H1 (cell line): ENCODE results near the gene NKD2. TPM values are rescaled to one million over a fixed set of nuclear protein-coding genes. Genes with fewer than 3 reads are reported as not detected.

Experiments used
- CTCF ChIA-PET: fragments of 300-600 bp; sonication (Branson Sonifier 250); formaldehyde crosslinking; loops from one replicate; lab custom pipeline; 2021; ENCODE audit not compliant: partially characterized antibody; lab: Charles Lee
- POLR2A ChIA-PET: fragments of 300-600 bp; sonication (Branson Sonifier 250); formaldehyde crosslinking; loops from one replicate; lab custom pipeline; 2021; ENCODE audit warnings: inconsistent platforms; ENCODE audit not compliant: partially characterized antibody; lab: Charles Lee
- DNase-seq, 2 experiments: peaks; one replicate each; pipeline versions ENCODE4 v3.0.0 to v3.0.0-alpha.2; 2010 to 2022; ENCODE audit warnings: low spot score in 2 of 2, low read depth in 1 of 2, mixed read lengths in 1 of 2
- FAIRE-seq: peaks from 2 replicates; lab custom pipeline; 2011; peaks lifted over from hg19 to GRCh38; lab: Jason Lieb, UNC
- H2AFZ ChIP-seq: 2 replicates; pipeline ENCODE4 v1.8.1; 2012; ENCODE audit warnings: low read length, inconsistent platforms
- H2AK5ac ChIP-seq: 2 replicates; pipeline ENCODE4 v1.6.1; 2013; ENCODE audit warnings: low read depth, low read length
- H2BK120ac ChIP-seq: replicated peaks from 2 replicates; pipeline ENCODE3; 2013; ENCODE audit warnings: low read depth, low read length, inconsistent platforms
- H2BK12ac ChIP-seq: 2 replicates; pipeline ENCODE4 v1.6.1; 2013; ENCODE audit warnings: low read depth, low read length
- H2BK15ac ChIP-seq: 2 replicates; pipeline ENCODE4 v1.6.1; 2013; ENCODE audit warnings: low read length
- H2BK20ac ChIP-seq: 2 replicates; pipeline ENCODE4 v1.6.1; 2013; ENCODE audit warnings: low read length
- H2BK5ac ChIP-seq: 2 replicates; pipeline ENCODE4 v1.6.1; 2013; ENCODE audit warnings: low read depth, low read length
- H3K14ac ChIP-seq: 2 replicates; pipeline ENCODE4 v1.6.1; 2013; ENCODE audit warnings: inconsistent platforms; ENCODE audit not compliant: insufficient read length
- H3K18ac ChIP-seq: 2 replicates; pipeline ENCODE4 v1.6.1; 2013; ENCODE audit warnings: low read length; ENCODE audit errors: extremely low read depth
- H3K23ac ChIP-seq: 2 replicates; pipeline ENCODE4 v1.6.1; 2013; ENCODE audit warnings: inconsistent platforms; ENCODE audit not compliant: insufficient read length
- H3K23me2 ChIP-seq: 2 replicates; pipeline ENCODE4 v1.6.1; 2013; ENCODE audit warnings: low read depth, low read length
- H3K27ac ChIP-seq: 2 replicates; pipeline ENCODE4 v1.6.1; 2011; ENCODE audit warnings: low read depth, low read length, inconsistent platforms
- H3K27me3 ChIP-seq, 4 experiments: replicated peaks in 1 of 4; 1 replicate in 1 of 4; 2 replicates in 3 of 4; pipeline versions ENCODE4 v1.6.1 to v1.8.1; 2011 to 2013; ENCODE audit warnings: low read length in 3 of 4, mild to moderate bottlenecking in 3 of 4, inconsistent platforms in 2 of 4, mixed read lengths in 2 of 4, moderate library complexity in 1 of 4; ENCODE audit not compliant: control insufficient read depth in 3 of 4, insufficient read depth in 3 of 4; ENCODE audit errors: extremely low read depth in 1 of 4
- H3K36me3 ChIP-seq, 4 experiments: 2 replicates each; pipeline versions ENCODE4 v1.6.1 to v1.8.1; 2011 to 2013; ENCODE audit warnings: mild to moderate bottlenecking in 4 of 4, low read length in 3 of 4, moderate library complexity in 2 of 4, control low read depth in 1 of 4, inconsistent platforms in 1 of 4; ENCODE audit not compliant: insufficient read depth in 4 of 4, control insufficient read depth in 2 of 4
- H3K4ac ChIP-seq: replicated peaks from 2 replicates; pipeline ENCODE3; 2013; ENCODE audit warnings: low read length, low read depth, mixed read lengths, inconsistent platforms; ENCODE audit not compliant: insufficient read length
- H3K4me1 ChIP-seq, 4 experiments: replicated peaks in 1 of 4; 1 replicate in 1 of 4; 2 replicates in 3 of 4; pipeline versions ENCODE4 v1.6.1 to v1.8.1; 2011 to 2013; ENCODE audit warnings: low read length in 3 of 4, inconsistent platforms in 2 of 4, mixed read lengths in 1 of 4; ENCODE audit not compliant: insufficient read depth in 4 of 4, control insufficient read depth in 3 of 4
- H3K4me2 ChIP-seq, 2 experiments: 2 replicates each; pipeline versions ENCODE4 v1.6.1 to v1.8.1; 2011 to 2013; ENCODE audit warnings: low read depth in 2 of 2, low read length in 2 of 2, control low read depth in 1 of 2, inconsistent platforms in 1 of 2, mild to moderate bottlenecking in 1 of 2; ENCODE audit not compliant: insufficient read depth in 1 of 2
- H3K4me3 ChIP-seq, 4 experiments: fragments of 200-600, 300-600 bp in 1 of 4; sonication (generic), shearing (Covaris generic), sonication (Bioruptor Twin) in 1 of 4; 2 replicates each; pipeline versions ENCODE4 v1.5.1 to v1.8.1; 2011 to 2016; ENCODE audit warnings: low read length in 4 of 4, low read depth in 3 of 4, control low read depth in 2 of 4, inconsistent platforms in 2 of 4, mild to moderate bottlenecking in 2 of 4, mixed read lengths in 1 of 4, moderate library complexity in 1 of 4; ENCODE audit not compliant: insufficient read depth in 2 of 4; ENCODE audit errors: extremely low read depth in 1 of 4
- H3K56ac ChIP-seq: replicated peaks from 2 replicates; pipeline ENCODE3; 2013; ENCODE audit warnings: low read depth, mild to moderate bottlenecking, mixed read lengths, low read length, inconsistent platforms; ENCODE audit not compliant: insufficient read length
- H3K79me1 ChIP-seq: 2 replicates; pipeline ENCODE4 v1.6.1; 2013; ENCODE audit warnings: low read depth, low read length, control low read depth
- H3K79me2 ChIP-seq, 2 experiments: 2 replicates each; pipeline versions ENCODE4 v1.6.1 to v1.8.1; 2012 to 2013; ENCODE audit warnings: low read length in 2 of 2, mild to moderate bottlenecking in 2 of 2, inconsistent platforms in 1 of 2; ENCODE audit not compliant: insufficient read depth in 2 of 2, control insufficient read depth in 1 of 2
- H3K9ac ChIP-seq, 4 experiments: replicated peaks in 1 of 4; 1 replicate in 1 of 4; 2 replicates in 3 of 4; pipeline versions ENCODE4 v1.6.1 to v1.8.1; 2011 to 2013; ENCODE audit warnings: low read depth in 3 of 4, low read length in 3 of 4, control low read depth in 2 of 4, mild to moderate bottlenecking in 2 of 4, moderate library complexity in 2 of 4, inconsistent platforms in 1 of 4; ENCODE audit errors: extremely low read depth in 1 of 4
- H3K9me3 ChIP-seq, 2 experiments: 2 replicates each; pipeline versions ENCODE4 v1.6.1 to v1.8.1; 2012 to 2013; ENCODE audit warnings: mild to moderate bottlenecking in 2 of 2, moderate library complexity in 2 of 2, control low read depth in 1 of 2, inconsistent platforms in 1 of 2, low read depth in 1 of 2, low read length in 1 of 2, mixed read lengths in 1 of 2; ENCODE audit not compliant: insufficient read depth in 2 of 2
- H4K20me1 ChIP-seq, 2 experiments: replicated peaks in 1 of 2; 2 replicates each; pipeline versions ENCODE3 to v1.8.1; 2011 to 2013; ENCODE audit warnings: inconsistent platforms in 2 of 2, low read length in 2 of 2, mild to moderate bottlenecking in 1 of 2; ENCODE audit not compliant: insufficient read depth in 2 of 2, control insufficient read depth in 1 of 2
- H4K5ac ChIP-seq: 2 replicates; pipeline ENCODE4 v1.6.1; 2013; ENCODE audit warnings: low read length, low read depth, mixed read lengths, inconsistent platforms; ENCODE audit not compliant: insufficient read length
- H4K8ac ChIP-seq: 2 replicates; pipeline ENCODE4 v1.8.0; 2013; ENCODE audit warnings: mild to moderate bottlenecking, moderate library complexity, low read length, inconsistent platforms; ENCODE audit not compliant: insufficient read depth; ENCODE audit errors: extremely low read depth
- H4K91ac ChIP-seq: replicated peaks from 2 replicates; pipeline ENCODE3; 2013; ENCODE audit warnings: low read length, mixed read lengths, inconsistent platforms; ENCODE audit not compliant: insufficient read length
- GABPA ChIP-seq: IDR thresholded peaks from 2 replicates; pipeline ENCODE4 v1.6.1; 2011; ENCODE audit warnings: mild to moderate bottlenecking, low read length, moderate library complexity, borderline replicate concordance; ENCODE audit not compliant: insufficient read depth
- PHF8 ChIP-seq: fragments of 200-600 bp; sonication (generic); conservative IDR thresholded peaks from 2 replicates; pipeline ENCODE4 v1.7.1; 2012; ENCODE audit warnings: low read depth, mild to moderate bottlenecking, inconsistent platforms, low read length, moderate library complexity
- POLR2A ChIP-seq, 2 experiments: IDR thresholded peaks; 1 replicate in 1 of 2; 2 replicates in 1 of 2; pipeline ENCODE4 v1.6.1; 2011; ENCODE audit warnings: low read depth in 2 of 2, low read length in 2 of 2, mild to moderate bottlenecking in 2 of 2; ENCODE audit errors: control extremely low read depth in 1 of 2
- RAD21 ChIP-seq, 2 experiments: IDR thresholded peaks in 1 of 2; conservative IDR thresholded peaks in 1 of 2; 2 replicates each; pipeline ENCODE4 v1.6.1; 2011; ENCODE audit warnings: low read depth in 2 of 2, low read length in 2 of 2, improper control_type of control experiment in 1 of 2, inconsistent platforms in 1 of 2, mild to moderate bottlenecking in 1 of 2, moderate library complexity in 1 of 2
- SP1 ChIP-seq: IDR thresholded peaks from 2 replicates; pipeline ENCODE4 v1.6.1; 2011; ENCODE audit warnings: low read depth, low read length
- TAF1 ChIP-seq: IDR thresholded peaks from 2 replicates; pipeline ENCODE4 v1.6.1; 2011; ENCODE audit warnings: mild to moderate bottlenecking, low read depth, low read length
- WGBS, 2 experiments: shearing (Covaris generic) in 1 of 2; methylation state at CpG; one replicate each; pipeline versions ENCODE4 v1.1.6 to v1.1.7; 2013 to 2015; ENCODE audit warnings: low lambda C conversion rate in 2 of 2, mixed read lengths in 2 of 2, inconsistent platforms in 1 of 2, low coverage in 1 of 2, missing lambda C conversion rate in 1 of 2; ENCODE audit not compliant: insufficient replicate concordance in 2 of 2, insufficient coverage in 1 of 2, insufficient read length in 1 of 2; ENCODE audit errors: extremely low coverage in 1 of 2, missing lambda C conversion rate in 1 of 2; 5-methylcytosine and 5-hydroxymethylcytosine counted together
- polyA plus RNA-seq, 7 experiments: library from polyadenylated mRNA; depleted of rRNA in 3 of 7; stranded (reverse) in 5 of 7; unstranded in 2 of 7; fragments of >200 nt in 5 of 7; fragments of 200-250 nt in 2 of 7; gene quantifications; 1 replicate in 5 of 7; 2 replicates in 1 of 7; 4 replicates in 1 of 7; pipeline versions ENCODE4 v1.2.1 to v1.2.3, GENCODE V29; 2011 to 2013; ENCODE audit warnings: missing spikeins in 2 of 7, mixed read lengths in 2 of 7
- total RNA-seq: library from RNA; stranded (reverse); fragmentation: NEBNext Ultra II Directional; extraction: Animal tissue kit (Norgen Biotek cat#: 25700); gene quantifications from 2 replicates; pipeline ENCODE4 v1.2.1, GENCODE V29; 2021

Gene NKD2
- total and polyA plus RNA-seq, 2 of the 8 experiments (the other 6 are each of a cell fraction or from before 2014, with no cell fraction given) = 5.5 to 7.9 TPM

DNA sequence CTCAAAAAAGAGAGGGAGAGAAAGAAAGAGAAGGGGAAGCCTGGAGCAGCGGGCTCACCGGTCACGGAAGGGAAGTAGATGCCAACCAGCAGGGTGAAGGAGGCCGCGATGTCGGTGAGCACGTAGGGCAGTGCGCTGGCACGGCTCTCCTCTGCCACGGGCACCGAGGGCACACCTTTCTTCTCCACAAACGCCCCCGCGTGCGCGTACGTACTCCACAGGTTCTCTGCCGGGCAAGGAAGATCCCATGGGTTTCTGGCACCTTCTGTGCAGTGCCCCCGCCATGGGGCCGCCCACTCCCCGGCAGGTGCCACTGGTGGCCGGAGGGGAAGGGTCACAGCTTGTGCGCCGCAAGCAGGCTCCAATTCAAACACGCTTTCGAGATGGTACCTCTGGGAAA, 72.9 kb downstream of the NKD2 start:
- Histone ChIP-seq H3K4me2 (no peak overlapping the region), H3K4me1 (no peaks in the 10 kb centered on the region), H3K23me2 (no peaks in the 10 kb centered on the region), H3K79me2 (no peaks in the 10 kb centered on the region), H3K4ac (no peak overlapping the region), H4K20me1 (peaks cover 0 to 10% of the 10 kb centered on the region in 2 experiments), H3K27me3 (no peaks in the 10 kb centered on the region), H3K56ac (no peak overlapping the region), H3K14ac (no peak overlapping the region), H3K9me3 (no peaks in the 10 kb centered on the region), H3K4me3 (no peak overlapping the region), H2BK5ac (no peak overlapping the region), H4K8ac (no peak overlapping the region; the same call in 1 of the 2 replicates), H2BK120ac (no peak overlapping the region), H3K18ac (no peak overlapping the region), H4K5ac (no peak overlapping the region), H3K79me1 (peaks cover 3% of the 10 kb centered on the region; the same call in 1 of the 2 replicates), H2BK12ac (no peak overlapping the region), H3K23ac (no peak overlapping the region), H2BK15ac (no peak overlapping the region), H2AFZ (no peak overlapping the region), H3K36me3 (peaks cover 5 to 59% (median 18%) of the 10 kb centered on the region in 4 experiments; a peak in 5 of 8 replicates), H2AK5ac (no peak overlapping the region), H4K91ac (no peak overlapping the region), H3K9ac (no peak overlapping the region), H3K27ac (no peak overlapping the region), H2BK20ac (no peak overlapping the region)
- no peak for FAIRE-seq
- ChIA-PET POLR2A (no interaction called here), CTCF (interaction anchor here (1.5 kb wide), 1 partner anchor 86 kb away, joined by 5 read pairs; no protein-coding TSS in a partner anchor)
- WGBS, 2 experiments = 91% methylated on average over 20 of the region's 26 CpGs; no CpG with 5 or more reads in 1 of the 2 experiments
- no peak for DNase-seq
- TF ChIP-seq RAD21 (IDR thresholded peaks at IDR 0.05 in 1 of 2, conservative IDR thresholded peaks at IDR 0.05 in 1 of 2; ENCODE audit: low read depth in 2 of 2, low read length in 2 of 2) = no peak
- no peak for TF ChIP-seq GABPA
- TF ChIP-seq SP1 = no peak
- no peak for TF ChIP-seq PHF8
- TF ChIP-seq POLR2A (IDR thresholded peaks at IDR 0.05; ENCODE audit: control extremely low read depth in 1 of 2, low read depth in 2 of 2, low read length in 2 of 2) = no peak
- no peak for TF ChIP-seq TAF1
